Body of pancreas (tissue), 4 donors: ENCODE data around the gene ZCCHC2. TPM values are rescaled to one million over a fixed set of nuclear protein-coding genes. Genes with fewer than 3 reads are reported as not detected.

ENCODE experiments used
- ATAC-seq: fragments of 150-250 bp; one replicate; pipeline ENCODE4 v1.9.1; 2016
- DNase-seq, 4 donors: peaks; one replicate each; pipeline ENCODE4 v3.0.0-alpha.2; 2019
- H3K27ac ChIP-seq, 4 donors: fragments of 200-600 bp; sonication (generic); 1 replicate in 3 of 4; 2 replicates in 1 of 4; pipeline versions ENCODE4 v1.5.1 to v1.6.1; 2016 to 2019; ENCODE audit warnings: mild to moderate bottlenecking in 1 of 4, mixed read lengths in 1 of 4, moderate library complexity in 1 of 4
- H3K27me3 ChIP-seq, 2 donors: fragments of 200-600 bp; sonication (generic); one replicate each; pipeline ENCODE4 v1.6.0; 2016; ENCODE audit warnings: mild to moderate bottlenecking in 1 of 2
- H3K36me3 ChIP-seq, 2 donors: fragments of 200-600 bp; sonication (generic); replicated peaks in 1 of 2; 2 replicates each; pipeline ENCODE4 v1.5.1; 2016; ENCODE audit warnings: low read depth in 2 of 2; ENCODE audit not compliant: insufficient read depth in 1 of 2
- H3K4me1 ChIP-seq: fragments of 200-600 bp; sonication (generic); one replicate; pipeline ENCODE4 v1.6.0; 2016
- H3K4me3 ChIP-seq, 2 donors: fragments of 200-600 bp; sonication (generic); 1 replicate in 1 of 2; 2 replicates in 1 of 2; pipeline ENCODE4 v1.5.1; 2016 to 2019
- H3K9me3 ChIP-seq, 3 donors: fragments of 200-600 bp; sonication (generic); 1 replicate in 2 of 3; 2 replicates in 1 of 3; pipeline ENCODE4 v1.5.1; 2016
- CTCF ChIP-seq, 7 experiments: fragments of 450-650 bp in 4 of 7; fragments of 200-600 bp in 3 of 7; sonication (generic) in 3 of 7; IDR thresholded peaks; one replicate each; pipeline ENCODE4 v1.5.1; 2016 to 2019; ENCODE audit warnings: antibody characterized with exemption in 7 of 7
- POLR2A ChIP-seq, 3 donors: fragments of 450-650 bp; IDR thresholded peaks; one replicate each; pipeline ENCODE4 v1.6.1; 2016; ENCODE audit warnings: antibody characterized with exemption in 3 of 3, mild to moderate bottlenecking in 2 of 3
- WGBS, 2 donors: methylation state at CpG; one replicate each; pipeline ENCODE4 v1.1.5; 2017; 5-methylcytosine and 5-hydroxymethylcytosine counted together
- intact Hi-C: fragments of 100-400 bp; cut with DNase I; formaldehyde crosslinking; loops from one replicate; pipeline ENCODE4 v1.15.1; 2023
- total RNA-seq, 2 donors: library from RNA; depleted of rRNA; stranded (reverse); fragments of >200 nt; gene quantifications; one replicate each; pipeline ENCODE4 v1.1.0, GENCODE V29; 2016

Gene ZCCHC2
- total RNA-seq, 2 donors from 2014 or later: 10.4 to 14.2 TPM

GRCh38 chr18:62587689-62588088, 64.9 kb downstream of the ZCCHC2 start:
- Histone ChIP-seq H3K4me1 (peaks cover 7% of the 10 kb centered on the region), H3K9me3 (no peaks in the 10 kb centered on the region), H3K27ac (no peak overlapping the region), H3K27me3 (no peaks in the 10 kb centered on the region), H3K36me3 (no peaks in the 10 kb centered on the region), H3K4me3 (no peak overlapping the region)
- TF ChIP-seq POLR2A (IDR thresholded peaks at IDR 0.05) (no peak), CTCF (IDR thresholded peaks at IDR 0.05) (no peak)
- intact Hi-C loops: loop anchor here (5.0 kb wide), 1 partner anchor 160 kb away; no protein-coding TSS in a partner anchor
- DNase-seq (no peak), ATAC-seq (no peak)
- 57 to 64% methylated on average over 9 of the region's 9 CpGs for WGBS, 2 donors

GRCh38 chr18:62588217-62588616, 65.4 kb downstream of the ZCCHC2 start:
- DNase-seq: no peak
- Histone ChIP-seq H3K4me1 (peaks cover 7% of the 10 kb centered on the region), H3K27me3 (no peaks in the 10 kb centered on the region), H3K9me3 (no peaks in the 10 kb centered on the region), H3K36me3 (no peaks in the 10 kb centered on the region), H3K27ac (no peak overlapping the region), H3K4me3 (no peak overlapping the region)
- TF ChIP-seq POLR2A (IDR thresholded peaks at IDR 0.05) (no peak), CTCF (IDR thresholded peaks at IDR 0.05) (no peak)
- intact Hi-C loops: loop anchor here (5.0 kb wide), 1 partner anchor 161 kb away; no protein-coding TSS in a partner anchor
- WGBS, 2 donors: 82 to 83% methylated on average over 3 of the region's 3 CpGs
- no peak for ATAC-seq

- ATAC-seq (no peak), DNase-seq (no peak)
- Histone ChIP-seq H3K4me1 (peaks cover 6% of the 10 kb centered on the region), H3K27ac (no peak overlapping the region), H3K36me3 (no peaks in the 10 kb centered on the region), H3K4me3 (no peak overlapping the region), H3K27me3 (no peaks in the 10 kb centered on the region), H3K9me3 (no peaks in the 10 kb centered on the region)
- 55 to 70% methylated on average over 12 to 15 of the region's 15 CpGs for WGBS, 2 donors
- TF ChIP-seq POLR2A (IDR thresholded peaks at IDR 0.05) (no peak), CTCF (IDR thresholded peaks at IDR 0.05) (no peak)
- intact Hi-C loops: no loop called here
These were observed 68.2 kb downstream of the ZCCHC2 start for GRCh38 chr18:62590799-62591590.

- no peak overlapping the region for H3K4me3 ChIP-seq
- DNase-seq: no peak
- no peak for ATAC-seq
- intact Hi-C loops: no loop called here
- H3K4me1 ChIP-seq: peaks cover 10% of the 10 kb centered on the region
- H3K9me3 ChIP-seq: no peaks in the 10 kb centered on the region
- no peak overlapping the region for H3K27ac ChIP-seq
- TF ChIP-seq POLR2A (IDR thresholded peaks at IDR 0.05) (no peak), CTCF (IDR thresholded peaks at IDR 0.05) (no peak)
- 1 to 10% methylated on average over 2 to 88 of the region's 90 CpGs for WGBS, 2 donors
- H3K36me3 ChIP-seq: no peaks in the 10 kb centered on the region
- peaks cover 0 to 6% of the 10 kb centered on the region in 2 donors for H3K27me3 ChIP-seq
These were observed 73.5 kb downstream of the ZCCHC2 start for GRCh38 chr18:62596145-62597005.
